ENCODE results near the gene RECQL. TPM values are rescaled to one million over a fixed set of nuclear protein-coding genes. Genes with fewer than 3 reads are reported as not detected.
"Not testable (repeated sequence)": the region's sequence is repeated elsewhere in the genome, so short reads cannot be mapped to it uniquely, and the experiment has no call there.

The RECQL gene
- total RNA-seq, 1 experiment from 2014 or later, result 127 TPM

DNA sequence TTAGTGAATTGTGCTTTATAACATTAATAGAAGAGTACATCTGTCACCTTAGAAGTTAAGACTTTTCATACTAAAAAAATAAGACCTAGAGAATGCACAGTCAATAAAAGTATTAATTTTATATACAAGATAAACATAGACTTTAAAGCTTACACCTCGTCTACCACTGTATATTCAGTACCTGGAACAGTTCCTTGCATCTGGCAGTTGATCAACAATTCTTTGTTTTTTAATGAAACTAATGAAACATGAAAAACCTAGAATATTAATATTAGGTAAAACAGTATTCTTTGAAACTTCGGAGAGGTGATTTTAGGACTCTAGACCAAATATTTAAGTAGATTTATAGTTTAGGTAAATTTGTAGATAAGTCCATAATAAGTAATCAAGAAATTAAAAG lies 4.5 kb upstream of the RECQL start:
- DNase-seq (ENCODE audit: low read depth), result no peak

DNA sequence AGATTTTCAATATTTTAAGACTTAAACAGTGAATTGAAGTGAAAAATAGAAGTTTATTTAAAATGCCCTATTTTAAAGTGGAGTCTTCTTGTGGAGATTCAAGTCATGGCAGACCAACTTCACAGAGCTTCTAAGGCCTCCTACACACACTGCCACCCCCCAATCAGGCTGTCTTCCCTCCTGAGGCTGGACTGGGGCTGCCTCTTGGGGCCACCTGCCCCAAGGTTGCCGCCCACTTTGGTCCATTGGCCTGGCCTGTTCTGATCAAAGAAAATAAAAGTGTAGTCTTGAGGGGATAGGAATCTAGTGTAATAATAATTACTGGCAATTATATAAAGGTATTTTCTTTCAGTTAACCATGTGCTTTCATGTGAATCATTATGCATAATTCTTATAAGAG lies 1.4 kb upstream of the RECQL start:
- DNase-seq (ENCODE audit: low read depth), result no peak

DNA sequence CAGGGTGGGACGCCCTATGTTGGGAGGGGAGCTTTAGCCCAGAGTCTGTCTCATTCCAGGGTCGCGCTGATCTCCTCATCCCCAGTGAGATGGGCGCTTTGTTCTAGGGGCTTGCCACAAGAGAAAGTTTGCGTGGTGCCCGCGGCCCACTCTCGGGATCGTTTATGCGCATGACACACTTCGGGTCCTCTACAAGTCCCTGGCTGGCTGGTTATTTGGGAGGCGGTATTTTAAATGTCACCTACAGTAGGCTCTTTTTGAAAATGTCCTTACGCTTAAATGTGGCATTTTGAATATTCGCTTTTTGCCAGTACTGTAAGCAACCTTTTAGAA lies 695 bp upstream of the RECQL start:
- DNase-seq (ENCODE audit: low read depth), result peak; percentile 18

DNA sequence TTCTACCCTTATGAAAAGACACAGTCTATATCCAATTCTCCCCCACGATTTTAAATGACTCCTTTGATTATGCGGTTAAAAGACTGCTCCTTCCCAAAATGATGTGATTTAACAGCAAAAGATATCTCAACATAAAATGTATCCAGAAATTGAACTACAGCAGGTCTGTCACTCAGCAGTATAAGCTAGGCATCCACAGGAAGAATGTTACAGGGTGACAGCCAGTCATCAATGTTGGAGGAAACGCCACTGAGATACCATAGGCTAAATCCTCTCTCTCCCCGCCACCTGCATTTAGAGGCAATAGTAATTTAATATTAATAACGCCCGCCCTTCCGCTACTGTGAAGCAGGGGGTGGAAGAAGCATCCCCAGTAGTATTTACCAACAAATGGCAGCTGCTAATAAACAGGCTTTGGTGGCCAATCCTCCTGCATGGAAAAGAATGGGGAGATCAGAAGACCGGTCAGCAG lies 613 bp downstream of the RECQL start:
- no peak for DNase-seq (ENCODE audit: low read depth)

DNA sequence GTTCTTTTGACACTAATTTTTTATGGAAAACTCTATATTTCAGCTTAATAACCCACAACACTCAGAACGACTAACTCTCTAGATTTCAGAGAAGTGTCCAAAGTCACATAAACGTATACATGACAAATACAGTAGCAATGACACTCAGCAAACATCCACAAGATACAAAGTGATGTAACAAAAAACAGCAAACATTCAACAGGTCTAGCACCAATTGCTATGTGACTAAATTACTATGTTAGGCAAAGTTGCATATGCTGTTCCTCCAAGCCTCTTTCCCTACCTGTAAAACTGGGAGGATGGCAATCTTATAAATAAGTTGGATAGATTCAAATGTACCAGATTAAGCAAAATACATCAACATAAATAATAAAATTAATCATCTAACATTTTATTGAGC lies 1.7 kb downstream of the RECQL start:
- DNase-seq (ENCODE audit: low read depth), result no peak

DNA sequence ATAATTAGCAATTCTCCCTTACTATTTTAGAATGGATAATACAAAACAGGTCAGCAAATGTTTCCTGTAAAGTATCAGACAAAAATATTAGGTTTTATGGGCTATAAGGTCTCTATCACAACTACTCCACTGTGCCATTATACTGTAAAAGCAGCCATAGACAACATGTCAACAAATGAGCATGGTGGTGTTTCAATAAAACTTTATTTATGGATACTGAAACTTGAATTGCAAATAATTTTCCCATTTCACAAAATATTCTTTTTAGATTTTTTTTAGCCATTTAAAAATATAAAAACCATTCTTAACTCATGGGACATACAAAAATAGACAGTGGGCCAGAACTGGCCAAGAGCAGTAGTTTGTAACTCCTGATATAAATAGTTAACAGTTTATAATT lies 15.4 kb downstream of the RECQL start:
- no peak for DNase-seq (ENCODE audit: low read depth)

DNA sequence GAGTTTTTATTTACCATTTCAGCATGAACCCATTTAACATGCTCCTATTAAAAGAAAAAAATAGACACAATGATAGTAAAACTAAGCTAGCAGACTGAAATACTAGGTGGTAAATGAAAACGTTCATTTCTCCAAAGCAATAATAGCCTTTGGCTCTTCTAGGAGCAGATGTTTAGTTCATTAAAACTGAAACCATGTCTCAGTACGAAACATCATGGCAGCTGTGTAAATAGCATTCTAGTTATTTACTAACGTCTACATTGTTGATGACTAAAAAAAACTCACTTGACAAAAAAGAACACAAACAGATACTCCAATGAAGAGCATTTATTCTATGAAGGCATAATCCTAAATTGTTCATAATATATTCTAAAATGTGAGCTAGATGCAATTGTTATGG lies 17.9 kb downstream of the RECQL start:
- DNase-seq (ENCODE audit: low read depth), result peak; percentile 59

DNA sequence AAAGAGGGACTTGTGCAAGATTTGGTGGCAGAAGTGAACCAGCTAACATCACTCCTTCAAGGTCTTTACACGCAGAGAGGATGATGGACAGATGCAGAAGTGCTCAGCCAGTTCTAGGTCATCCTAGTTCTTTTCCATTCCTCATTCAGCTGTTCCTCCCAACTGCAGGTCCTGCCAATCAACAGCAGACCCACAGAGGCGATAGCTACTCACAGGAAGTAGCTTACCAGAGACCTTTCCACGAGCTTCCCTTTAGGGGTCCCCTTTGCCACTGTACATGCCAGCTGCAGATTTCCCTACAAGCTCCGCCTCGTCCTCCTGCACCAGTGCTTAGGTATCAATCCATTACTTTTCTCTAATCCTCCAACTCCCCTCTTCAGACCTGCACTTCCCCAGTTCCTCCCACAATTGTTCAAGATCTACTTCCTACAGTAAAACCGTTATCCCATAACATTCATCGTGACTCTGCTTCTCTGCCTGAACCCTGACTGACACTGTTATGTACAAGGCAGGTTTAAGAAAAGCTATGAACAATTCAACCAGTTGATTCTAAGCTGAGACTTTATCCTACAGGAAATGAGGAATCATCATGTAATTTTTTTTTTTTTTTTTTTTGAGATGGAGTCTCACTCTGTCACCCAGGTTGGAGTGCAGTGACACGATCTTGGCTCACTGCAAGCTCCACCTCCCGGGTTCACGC lies 22.5 kb downstream of the RECQL start:
- DNase-seq (ENCODE audit: low read depth), result peak; percentile 73

DNA sequence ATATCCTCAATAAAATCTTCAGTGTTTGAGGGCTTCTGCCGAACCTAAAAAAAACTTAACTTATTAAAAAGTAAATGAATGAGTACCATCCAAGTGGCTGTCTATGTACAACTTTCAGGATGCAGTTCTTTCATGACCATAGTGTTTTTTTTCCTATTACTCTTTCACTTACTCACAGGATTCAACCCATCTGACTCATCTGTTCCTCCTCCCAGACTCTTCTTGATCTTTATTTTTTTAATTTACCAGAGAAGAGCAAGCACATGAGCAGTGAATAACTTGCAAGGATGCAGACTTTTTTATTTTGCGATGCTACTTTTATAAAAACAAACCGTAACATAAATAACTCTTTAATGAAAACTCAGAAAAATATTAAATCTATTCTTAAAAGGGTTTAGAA lies 24.5 kb downstream of the RECQL start:
- DNase-seq (ENCODE audit: low read depth), result peak; percentile 79

DNA sequence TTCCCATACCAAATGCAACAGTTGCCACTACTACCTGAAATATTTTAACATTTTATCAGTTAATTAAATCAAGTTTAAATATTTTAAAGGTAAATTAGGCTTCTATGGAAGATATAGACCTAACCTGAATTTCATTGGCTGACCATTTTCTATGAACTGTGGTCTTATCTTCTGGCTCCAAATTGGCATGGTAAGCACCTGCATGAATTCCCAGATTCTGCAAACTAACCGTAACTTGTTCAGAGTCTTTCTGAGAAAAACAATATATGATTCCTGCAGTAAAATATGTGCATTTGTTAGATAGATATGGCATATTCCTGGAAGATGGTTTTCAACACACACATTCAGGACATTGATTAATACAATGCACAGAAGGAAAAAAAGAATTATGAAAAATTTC lies 25.9 kb downstream of the RECQL start:
- no peak for DNase-seq (ENCODE audit: low read depth)

DNA sequence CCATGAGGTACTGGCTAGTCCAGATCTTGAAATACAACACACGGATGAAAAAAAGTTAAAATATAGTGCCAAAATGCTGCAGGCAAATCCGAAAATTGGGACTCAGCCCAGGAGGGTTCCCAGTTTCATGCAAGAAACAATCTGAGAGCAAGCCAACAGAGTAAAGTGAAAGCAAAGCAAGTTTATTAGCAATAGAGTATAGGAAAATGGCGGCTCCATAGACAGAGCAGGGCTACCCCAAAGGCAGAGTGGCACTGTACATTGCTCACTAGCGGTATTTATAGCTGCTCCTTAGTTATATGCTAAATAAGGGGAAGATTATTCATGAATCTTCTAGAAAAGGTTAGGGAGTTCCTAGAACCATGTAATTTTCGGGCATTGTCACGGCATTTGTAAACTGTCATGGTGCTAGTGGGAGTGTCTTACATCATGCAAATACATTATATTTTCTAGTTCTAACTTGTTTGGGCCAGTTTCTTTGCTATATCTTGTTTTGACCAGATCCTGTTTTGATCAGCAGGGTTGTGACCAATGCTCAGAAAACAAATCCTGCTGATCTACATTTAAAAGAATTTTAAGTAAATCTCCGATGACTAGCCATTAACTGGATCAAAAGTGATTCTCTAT lies 29.1 kb downstream of the RECQL start:
- no peak for DNase-seq (ENCODE audit: low read depth)

DNA sequence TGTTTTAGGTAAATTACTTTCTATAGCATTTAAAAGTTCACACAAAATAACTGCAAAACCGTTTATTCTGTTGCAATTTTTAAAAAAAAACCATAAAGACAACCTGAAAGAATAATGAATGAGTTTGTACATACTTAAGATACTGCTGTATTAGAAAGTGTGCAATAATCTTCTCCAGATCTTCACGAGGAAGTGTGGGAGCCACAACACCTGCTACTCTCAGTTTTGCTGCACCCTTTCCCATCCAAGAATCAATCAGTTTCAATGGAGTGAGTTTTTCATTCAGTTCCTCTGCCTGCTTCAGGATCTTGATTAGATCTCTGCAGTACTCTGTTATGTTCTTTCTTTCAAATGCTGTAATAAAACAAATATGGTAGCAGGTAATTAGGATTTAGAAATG lies 30.1 kb downstream of the RECQL start:
- DNase-seq (ENCODE audit: low read depth), result no peak

DNA sequence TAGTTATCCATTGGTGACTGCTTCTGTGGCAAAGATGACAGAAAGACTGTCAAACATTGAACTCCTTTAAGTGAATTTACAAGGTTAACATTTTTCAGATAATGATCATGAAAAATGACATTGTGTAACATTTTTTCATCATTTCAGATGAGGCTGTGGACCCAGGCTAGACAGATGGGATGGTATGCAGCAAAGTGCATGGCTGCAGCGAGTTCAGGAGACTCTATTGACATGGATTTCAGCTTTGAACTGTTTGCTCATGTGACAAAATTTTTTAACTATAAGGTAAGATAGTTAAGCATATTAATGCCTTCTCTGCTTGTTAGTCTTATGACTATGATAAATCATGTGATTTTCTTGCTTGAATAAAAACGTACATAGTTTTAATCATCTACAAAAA lies 34.1 kb downstream of the RECQL start:
- DNase-seq (ENCODE audit: low read depth), result not testable (repeated sequence)

DNA sequence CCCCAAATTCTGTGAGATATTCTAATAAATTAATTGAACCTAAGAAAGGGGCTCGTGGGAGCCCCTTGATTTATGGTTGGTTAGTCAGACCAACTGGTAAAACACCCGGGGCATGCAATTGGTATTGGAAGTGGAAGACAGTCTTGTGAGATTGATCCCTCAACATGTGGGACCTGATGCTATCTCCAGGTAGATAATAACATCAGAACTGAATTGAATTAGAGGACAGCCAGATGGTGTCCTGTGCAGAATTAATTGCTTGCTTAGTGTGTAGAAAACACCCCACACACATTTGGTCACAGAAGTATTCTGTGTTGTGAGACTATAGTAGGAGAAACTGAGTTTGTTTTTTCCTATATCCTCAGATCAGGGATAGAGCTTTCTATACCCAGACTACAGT lies 42.0 kb downstream of the RECQL start:
- DNase-seq (ENCODE audit: low read depth), result no peak

DNA sequence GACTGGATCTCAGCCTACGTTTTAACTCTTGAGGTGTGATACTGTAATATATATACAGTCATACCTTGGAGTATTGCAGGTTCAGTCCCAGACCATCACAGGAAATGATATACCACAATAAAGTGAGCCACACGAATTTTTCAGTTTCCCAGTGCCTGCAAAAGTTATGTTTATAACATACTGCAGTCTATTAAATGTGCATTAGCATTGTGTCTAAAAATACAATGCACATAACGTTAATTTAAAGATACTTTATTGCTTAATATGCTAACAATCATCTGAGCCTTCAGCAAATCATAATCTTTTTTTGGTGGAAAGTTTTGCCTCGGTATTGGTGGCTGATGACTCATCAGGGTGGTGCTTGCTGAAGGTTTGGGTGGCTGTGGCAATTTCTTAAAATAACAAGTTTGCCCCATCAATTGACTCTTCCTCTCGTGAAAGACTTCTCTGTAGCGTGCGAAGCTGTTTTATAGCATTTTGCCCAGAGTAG lies 45.1 kb downstream of the RECQL start:
- DNase-seq (ENCODE audit: low read depth), result no peak

DNA sequence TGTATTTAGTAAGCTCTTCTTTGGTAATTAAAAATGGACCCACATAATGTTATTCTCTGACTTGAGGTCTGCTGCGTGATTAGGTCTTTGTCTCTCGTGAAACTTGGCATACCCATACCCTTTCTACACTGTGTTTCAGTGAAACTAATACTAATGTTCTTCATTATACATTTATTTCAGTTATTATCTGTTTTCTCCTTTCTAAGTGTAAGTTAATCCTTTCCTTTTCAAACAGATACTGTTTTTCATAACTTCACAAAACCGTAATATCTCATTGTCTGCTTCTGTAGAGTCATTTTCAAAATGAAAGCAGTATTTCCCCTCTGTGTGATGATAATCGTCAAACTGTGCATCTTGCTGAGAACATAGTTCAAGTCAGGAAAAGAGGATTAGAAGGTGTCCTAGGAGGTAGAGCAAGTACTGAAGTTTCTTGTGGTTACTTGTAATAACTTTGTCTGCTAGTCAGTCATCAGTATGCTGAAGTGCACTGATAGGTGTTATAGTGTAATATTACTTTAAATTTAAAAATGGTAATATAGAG lies 48.1 kb downstream of the RECQL start:
- no peak for DNase-seq (ENCODE audit: low read depth)

DNA sequence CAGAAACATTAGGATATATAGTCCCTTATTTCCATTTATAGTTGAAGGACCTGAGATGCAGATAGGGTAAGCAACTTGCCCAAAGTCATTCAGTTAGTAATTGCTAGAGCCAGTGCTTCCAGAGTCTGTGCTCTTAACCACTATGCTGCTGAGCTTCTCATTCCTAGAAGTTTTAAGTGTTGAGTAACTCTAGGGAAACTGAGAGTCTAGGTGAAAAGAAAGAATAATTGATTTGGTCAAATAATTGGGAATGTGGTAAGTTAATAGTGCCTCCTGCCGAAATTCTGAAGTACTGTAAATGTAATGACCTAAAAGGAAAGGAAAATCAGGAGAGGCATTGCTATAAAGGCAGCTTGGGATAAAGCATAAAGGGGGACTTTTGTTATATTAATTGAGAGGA lies 49.9 kb downstream of the RECQL start:
- peak; percentile 18 for DNase-seq (ENCODE audit: low read depth)

DNA sequence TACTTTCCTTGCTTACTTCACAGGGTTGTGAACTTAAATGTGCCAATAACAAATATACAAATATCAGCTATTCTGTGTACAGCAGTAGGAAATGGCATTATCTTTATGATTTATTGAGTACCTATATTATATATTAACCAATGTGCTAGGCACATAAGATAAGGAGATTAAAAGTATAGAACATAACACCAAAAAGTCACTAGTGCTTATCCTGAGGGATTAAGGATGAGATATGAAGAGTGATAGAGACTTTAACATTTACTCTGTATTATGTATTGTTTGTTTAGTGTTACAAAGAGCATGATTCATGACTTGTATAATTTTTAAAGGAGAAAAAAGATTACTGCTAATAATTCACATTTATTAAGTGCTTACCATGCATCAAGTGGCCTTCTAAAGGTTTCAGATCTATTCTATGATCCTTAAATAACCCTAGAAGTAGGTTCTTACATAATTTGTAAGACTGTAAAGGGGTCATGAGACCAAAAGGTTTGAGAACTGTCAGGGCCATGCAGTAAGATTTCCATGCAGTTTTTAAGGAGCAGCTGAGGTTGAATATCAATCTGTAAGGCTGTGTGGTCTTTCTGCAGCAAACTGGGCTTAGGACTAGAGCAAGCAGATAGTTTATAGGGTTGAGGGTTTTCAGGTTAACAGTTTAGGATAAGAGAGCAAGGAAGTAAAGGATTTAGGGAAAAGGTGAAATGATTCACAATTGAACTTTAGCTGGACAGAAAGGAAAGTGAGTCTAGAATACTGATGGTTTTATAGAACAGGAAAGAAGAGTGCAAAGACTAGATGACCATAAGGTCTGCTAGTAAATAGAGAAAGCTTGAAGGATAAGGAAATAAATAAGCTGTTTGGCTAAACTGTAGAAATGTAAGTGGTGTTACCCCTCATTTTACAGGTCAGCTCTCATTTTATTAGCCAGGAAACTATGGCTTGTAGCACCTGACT lies 57.0 kb downstream of the RECQL start:
- DNase-seq (ENCODE audit: low read depth), result no peak

DNA sequence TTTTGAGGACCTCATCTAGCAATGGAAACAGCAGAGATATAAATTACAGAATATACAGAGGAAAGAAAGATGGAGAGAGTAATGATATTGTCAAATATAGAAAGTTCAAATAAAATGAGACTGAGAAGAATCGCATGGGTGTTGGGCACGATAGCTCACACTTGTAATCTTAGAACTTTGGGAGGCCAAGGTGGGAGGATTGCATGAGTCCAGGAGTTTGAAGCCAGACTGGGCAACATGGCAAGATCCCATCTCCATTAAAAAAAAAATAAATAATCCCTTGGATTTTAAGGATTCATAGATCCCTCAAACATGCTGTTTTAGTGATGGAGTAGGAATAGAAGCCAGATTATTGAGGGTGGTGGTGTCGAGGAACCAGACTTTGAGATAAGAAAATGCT lies 62.1 kb downstream of the RECQL start:
- no peak for DNase-seq (ENCODE audit: low read depth)

DNA sequence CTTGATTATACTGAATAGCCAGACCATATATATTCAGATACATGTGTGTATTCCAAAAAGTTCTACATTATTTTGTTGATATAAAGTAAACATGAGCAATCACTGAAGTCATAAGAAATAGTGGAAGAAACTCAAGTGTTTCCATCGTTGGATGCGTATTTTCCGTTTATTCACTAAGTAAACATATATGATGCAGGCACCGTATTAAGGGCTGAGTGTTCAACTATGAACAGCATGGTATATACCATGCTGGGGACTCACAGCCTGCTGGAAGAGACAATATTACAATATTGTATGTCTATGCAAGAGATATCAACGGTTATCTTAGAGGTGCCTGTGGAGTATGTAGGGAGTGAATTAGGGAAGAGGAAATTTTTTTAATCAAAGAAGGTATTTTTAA lies 62.8 kb downstream of the RECQL start:
- DNase-seq (ENCODE audit: low read depth), result no peak

DNA sequence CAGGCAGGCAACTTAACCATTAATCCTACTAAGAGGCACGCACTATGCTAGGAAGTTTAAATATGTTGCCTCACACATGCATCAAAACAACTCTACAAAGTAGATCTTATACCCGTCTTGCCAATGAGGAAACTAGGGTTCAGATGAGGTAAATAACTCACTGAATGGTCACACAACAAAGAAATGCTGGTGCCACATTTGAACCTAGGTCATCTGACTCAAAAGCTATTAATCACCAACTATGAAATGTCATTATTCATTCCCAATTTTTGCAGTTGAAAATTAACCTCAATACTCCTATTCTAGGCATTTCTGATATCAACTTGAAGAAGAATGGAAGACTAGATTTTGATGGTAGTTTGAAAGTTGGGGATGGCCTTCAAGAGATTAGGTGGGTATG lies 66.7 kb downstream of the RECQL start:
- no peak for DNase-seq (ENCODE audit: low read depth)

DNA sequence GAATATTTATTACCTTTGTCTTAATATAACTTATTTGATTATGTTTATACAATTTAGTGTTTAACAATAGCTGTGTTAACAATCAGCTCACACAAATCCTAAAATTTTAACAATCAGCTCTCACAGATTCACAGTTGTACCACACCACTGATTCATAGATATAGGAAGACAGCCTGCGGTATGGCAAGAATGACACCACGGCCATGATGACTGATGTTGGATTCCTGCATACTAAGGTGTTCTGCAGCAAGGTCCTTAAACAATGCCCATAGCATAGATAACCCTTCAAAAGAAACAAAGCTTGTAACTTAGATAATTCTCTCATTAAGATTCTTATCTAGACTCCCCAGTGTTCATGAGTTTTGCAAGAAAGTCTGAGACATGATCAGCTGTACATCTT lies 67.9 kb downstream of the RECQL start:
- no peak for DNase-seq (ENCODE audit: low read depth)

All from LHCN-M2 (cell line).